Astrocyte (in vitro differentiated cells and primary cell): Measurements from ENCODE around the gene COL23A1. TPM values are rescaled to one million over a fixed set of nuclear protein-coding genes. Genes with fewer than 3 reads are reported as not detected.
A peak's percentile ranks its signal among the peaks of the same experiment; 100 is the strongest.

Experiments used
- DNase-seq: peaks from one replicate; pipeline ENCODE4 v3.0.0-alpha.2; 2010; ENCODE audit warnings: low read depth
- FAIRE-seq: peaks from 2 replicates; lab custom pipeline; 2011; peaks lifted over from hg19 to GRCh38; lab: Jason Lieb, UNC
- H2AFZ ChIP-seq: 2 replicates; pipeline ENCODE4 v1.6.0; 2012; ENCODE audit warnings: low read depth, low read length, inconsistent platforms
- H3K27ac ChIP-seq: 2 replicates; pipeline ENCODE4 v1.5.1; 2011; ENCODE audit warnings: low read depth, low read length, inconsistent platforms
- H3K27me3 ChIP-seq: 2 replicates; pipeline ENCODE4 v1.6.0; 2011; ENCODE audit warnings: low read length, inconsistent platforms; ENCODE audit not compliant: insufficient read depth
- H3K36me3 ChIP-seq: 2 replicates; pipeline ENCODE4 v1.5.1; 2011; ENCODE audit warnings: low read length, inconsistent platforms; ENCODE audit not compliant: insufficient read depth
- H3K4me1 ChIP-seq: 2 replicates; pipeline ENCODE4 v1.5.1; 2011; ENCODE audit warnings: low read length, inconsistent platforms; ENCODE audit not compliant: insufficient read depth
- H3K4me2 ChIP-seq: 2 replicates; pipeline ENCODE4 v1.6.0; 2012; ENCODE audit warnings: low read length, inconsistent platforms
- H3K4me3 ChIP-seq: 2 replicates; pipeline ENCODE4 v1.5.1; 2011; ENCODE audit warnings: low read depth, mild to moderate bottlenecking, low read length, inconsistent platforms; ENCODE audit not compliant: insufficient read depth
- H3K79me2 ChIP-seq: 2 replicates; pipeline ENCODE4 v1.6.0; 2012; ENCODE audit warnings: mild to moderate bottlenecking, low read length, inconsistent platforms; ENCODE audit not compliant: insufficient read depth
- H3K9ac ChIP-seq: 2 replicates; pipeline ENCODE4 v1.6.0; 2012; ENCODE audit warnings: mild to moderate bottlenecking, low read length, inconsistent platforms
- H3K9me3 ChIP-seq: 2 replicates; pipeline ENCODE4 v1.5.1; 2012; ENCODE audit warnings: low read depth, mild to moderate bottlenecking, low read length, inconsistent platforms; ENCODE audit not compliant: insufficient read depth
- H4K20me1 ChIP-seq: 2 replicates; pipeline ENCODE4 v1.6.0; 2012; ENCODE audit warnings: low read length, inconsistent platforms; ENCODE audit not compliant: insufficient read depth
- H3K27ac Mint-ChIP-seq: one replicate; pipeline ENCODE4 v1.8.0; 2021; ENCODE audit warnings: mild to moderate bottlenecking, mixed read lengths; ENCODE audit not compliant: unreplicated experiment
- H3K27me3 Mint-ChIP-seq: one replicate; pipeline ENCODE4 v1.8.0; 2021; ENCODE audit warnings: low read depth, mixed read lengths; ENCODE audit not compliant: unreplicated experiment
- H3K36me3 Mint-ChIP-seq: one replicate; pipeline ENCODE4 v1.8.0; 2021; ENCODE audit warnings: low read depth, mixed read lengths; ENCODE audit not compliant: unreplicated experiment
- H3K4me1 Mint-ChIP-seq: one replicate; pipeline ENCODE4 v1.8.0; 2021; ENCODE audit warnings: low read depth, mixed read lengths; ENCODE audit not compliant: unreplicated experiment
- H3K4me3 Mint-ChIP-seq: one replicate; pipeline ENCODE4 v1.8.0; 2021; ENCODE audit warnings: mild to moderate bottlenecking, moderate library complexity, mixed read lengths; ENCODE audit not compliant: unreplicated experiment
- H3K9me3 Mint-ChIP-seq: one replicate; pipeline ENCODE4 v1.8.0; 2021; ENCODE audit warnings: mild to moderate bottlenecking, mixed read lengths; ENCODE audit not compliant: unreplicated experiment
- CTCF ChIP-seq: IDR thresholded peaks from 2 replicates; pipeline ENCODE4 v1.5.1; 2011; ENCODE audit warnings: low read depth, mild to moderate bottlenecking, inconsistent platforms, low read length, moderate library complexity; ENCODE audit not compliant: insufficient read depth
- EZH2 ChIP-seq: IDR thresholded peaks from 2 replicates; pipeline ENCODE4 v1.6.1; 2012; ENCODE audit warnings: mild to moderate bottlenecking, low read length, inconsistent platforms; ENCODE audit not compliant: insufficient read depth
- total RNA-seq: library from RNA; stranded (reverse); gene quantifications from 2 replicates; pipeline ENCODE4 v1.2.1, GENCODE V29; 2021

The COL23A1 gene
- total RNA-seq, 1 donor from 2014 or later = 0.16 TPM

GRCh38 chr5:178535299-178536175 is 54.7 kb downstream of the COL23A1 start:
- no peak overlapping the region for H3K27ac ChIP-seq
- H3K9ac ChIP-seq = no peak overlapping the region
- H3K4me1 Mint-ChIP-seq = peaks cover 4% of the 10 kb centered on the region
- FAIRE-seq = no peak
- no peaks in the 10 kb centered on the region for H3K9me3 ChIP-seq
- no peaks in the 10 kb centered on the region for H3K27me3 ChIP-seq
- H4K20me1 ChIP-seq = no peaks in the 10 kb centered on the region
- no peaks in the 10 kb centered on the region for H3K4me1 ChIP-seq
- H3K79me2 ChIP-seq = no peaks in the 10 kb centered on the region
- DNase-seq = peak; percentile 12
- no peaks in the 10 kb centered on the region for H3K36me3 ChIP-seq
- H3K9me3 Mint-ChIP-seq = peaks cover 3% of the 10 kb centered on the region
- H2AFZ ChIP-seq = no peak overlapping the region
- no peak overlapping the region for H3K4me3 Mint-ChIP-seq
- H3K4me2 ChIP-seq = no peak overlapping the region
- no peak overlapping the region for H3K27ac Mint-ChIP-seq
- H3K36me3 Mint-ChIP-seq = no peaks in the 10 kb centered on the region
- TF ChIP-seq CTCF = no peak
- TF ChIP-seq EZH2 = no peak
- H3K4me3 ChIP-seq = no peak overlapping the region
- peaks cover 19% of the 10 kb centered on the region for H3K27me3 Mint-ChIP-seq

DNA sequence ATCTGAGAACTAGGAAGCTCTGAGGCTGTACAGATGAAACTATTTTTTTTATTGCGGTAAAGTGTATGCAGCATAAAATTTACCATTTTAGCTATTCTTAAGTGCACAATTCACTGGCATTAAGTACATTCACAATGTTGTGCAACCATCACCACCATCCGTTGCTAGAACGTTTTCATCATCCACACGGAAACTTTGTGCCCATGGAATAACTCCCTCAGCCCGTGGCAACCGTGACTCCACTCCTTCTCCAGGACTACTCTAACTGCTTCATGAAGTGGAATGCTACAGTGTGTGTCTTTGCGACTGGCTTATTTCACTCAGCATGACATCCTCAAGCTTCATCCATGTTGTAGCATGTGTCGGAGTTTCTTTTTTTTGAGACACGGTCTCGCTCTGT is 57.1 kb downstream of the COL23A1 start:
- Mint-ChIP-seq H3K9me3 (peaks cover 10% of the 10 kb centered on the region), H3K36me3 (no peaks in the 10 kb centered on the region), H3K4me1 (no peaks in the 10 kb centered on the region), H3K27ac (no peak overlapping the region), H3K27me3 (peaks cover 21% of the 10 kb centered on the region), H3K4me3 (no peak overlapping the region)
- no peaks in the 10 kb centered on the region for H3K4me1 ChIP-seq
- no peaks in the 10 kb centered on the region for H3K36me3 ChIP-seq
- no peaks in the 10 kb centered on the region for H3K9me3 ChIP-seq
- no peak overlapping the region for H3K4me2 ChIP-seq
- H3K27me3 ChIP-seq = no peaks in the 10 kb centered on the region
- H4K20me1 ChIP-seq = no peaks in the 10 kb centered on the region
- H2AFZ ChIP-seq = no peak overlapping the region
- H3K79me2 ChIP-seq = no peaks in the 10 kb centered on the region
- TF ChIP-seq CTCF (no peak), EZH2 (no peak)
- H3K4me3 ChIP-seq = no peak overlapping the region
- H3K9ac ChIP-seq = no peak overlapping the region
- no peak for DNase-seq
- no peak overlapping the region for H3K27ac ChIP-seq
- FAIRE-seq = no peak

GRCh38 chr5:178532666-178533065 is 57.5 kb downstream of the COL23A1 start:
- H3K36me3 ChIP-seq = no peaks in the 10 kb centered on the region
- no peaks in the 10 kb centered on the region for H3K4me1 ChIP-seq
- Mint-ChIP-seq H3K27ac (no peak overlapping the region), H3K36me3 (no peaks in the 10 kb centered on the region), H3K4me3 (no peak overlapping the region), H3K4me1 (no peaks in the 10 kb centered on the region), H3K27me3 (peaks cover 17% of the 10 kb centered on the region), H3K9me3 (peaks cover 11% of the 10 kb centered on the region)
- no peak for DNase-seq
- no peak overlapping the region for H3K4me3 ChIP-seq
- no peak overlapping the region for H3K27ac ChIP-seq
- FAIRE-seq = no peak
- TF ChIP-seq EZH2 (no peak), CTCF (no peak)
- no peaks in the 10 kb centered on the region for H3K79me2 ChIP-seq
- no peak overlapping the region for H3K9ac ChIP-seq
- no peaks in the 10 kb centered on the region for H3K9me3 ChIP-seq
- no peak overlapping the region for H2AFZ ChIP-seq
- H3K27me3 ChIP-seq = no peaks in the 10 kb centered on the region
- no peak overlapping the region for H3K4me2 ChIP-seq
- no peaks in the 10 kb centered on the region for H4K20me1 ChIP-seq
